ENCODE data around the gene NFIA.

The NFIA gene

GRCh38 chr1:61152469-61153105 lies 70.2 kb downstream of the NFIA start:
- DNase-seq (ENCODE audit: low read depth in 2 of 2) = no peak

- DNase-seq (ENCODE audit: low read depth in 2 of 2) = no peak
Measured at GRCh38 chr1:61156576-61157467, 74.5 kb downstream of the NFIA start.

- DNase-seq (ENCODE audit: low read depth in 2 of 2) = no peak
Measured at GRCh38 chr1:61157468-61157987, 75.2 kb downstream of the NFIA start.

- DNase-seq (ENCODE audit: low read depth in 2 of 2) = no peak
Measured at GRCh38 chr1:61158591-61158990, 76.2 kb downstream of the NFIA start.

GRCh38 chr1:61160526-61160925 lies 78.2 kb downstream of the NFIA start:
- no peak for DNase-seq (ENCODE audit: low read depth in 2 of 2)

GRCh38 chr1:61162520-61163258 lies 80.3 kb downstream of the NFIA start:
- DNase-seq (ENCODE audit: low read depth in 2 of 2) = no peak

- DNase-seq (ENCODE audit: low read depth in 2 of 2) = no peak
Measured at GRCh38 chr1:61163355-61163754, 81.0 kb downstream of the NFIA start.

GRCh38 chr1:61165402-61165801 lies 83.0 kb downstream of the NFIA start:
- no peak for DNase-seq (ENCODE audit: low read depth in 2 of 2)

GRCh38 chr1:61167309-61167708 lies 84.9 kb downstream of the NFIA start:
- no peak for DNase-seq (ENCODE audit: low read depth in 2 of 2)

GRCh38 chr1:61169045-61169444 lies 86.7 kb downstream of the NFIA start:
- DNase-seq (ENCODE audit: low read depth in 2 of 2) = no peak

- DNase-seq (ENCODE audit: low read depth in 2 of 2) = no peak
Measured at GRCh38 chr1:61169634-61170033, 87.3 kb downstream of the NFIA start.

GRCh38 chr1:61170328-61171238 lies 88.2 kb downstream of the NFIA start:
- no peak for DNase-seq (ENCODE audit: low read depth in 2 of 2)

- DNase-seq (ENCODE audit: low read depth in 2 of 2) = no peak
Measured at GRCh38 chr1:61171346-61171745, 89.0 kb downstream of the NFIA start.

- no peak for DNase-seq (ENCODE audit: low read depth in 2 of 2)
Measured at GRCh38 chr1:61171974-61172373, 89.6 kb downstream of the NFIA start.

GRCh38 chr1:61173118-61173517 lies 90.8 kb downstream of the NFIA start:
- DNase-seq (ENCODE audit: low read depth in 2 of 2) = no peak

- DNase-seq (ENCODE audit: low read depth in 2 of 2) = no peak
Measured at GRCh38 chr1:61174060-61174795, 91.9 kb downstream of the NFIA start.

- no peak for DNase-seq (ENCODE audit: low read depth in 2 of 2)
Measured at GRCh38 chr1:61175976-61176375, 93.6 kb downstream of the NFIA start.

GRCh38 chr1:61181067-61182038 lies 99.0 kb downstream of the NFIA start:
- no peak for DNase-seq (ENCODE audit: low read depth in 2 of 2)

GRCh38 chr1:61182049-61182448 lies 99.7 kb downstream of the NFIA start:
- no peak for DNase-seq (ENCODE audit: low read depth in 2 of 2)

Data from stimulated activated CD4-positive, alpha-beta T cell treated with anti-CD3 and anti-CD28 coated beads, Interleukin-4, amount 100 ng/mL, for 48 hours (primary cell).